Umbilical cord (tissue), 2 donors: ENCODE data around the gene FGF23. TPM values are rescaled to one million over a fixed set of nuclear protein-coding genes. Genes with fewer than 3 reads are reported as not detected.
"Not testable (repeated sequence)": the region's sequence is repeated elsewhere in the genome, so short reads cannot be mapped to it uniquely, and the experiment has no call there.

Experiments
- DNase-seq: peaks from one replicate; pipeline ENCODE4 v3.0.0-alpha.2; 2015; ENCODE audit warnings: low spot score
- total RNA-seq: library from RNA; depleted of rRNA; stranded (reverse); fragments of >200 nt; gene quantifications from one replicate; pipeline ENCODE4 v1.2.3, GENCODE V29; 2014; ENCODE audit warnings: low replicate concordance; ENCODE audit not compliant: insufficient read depth

The FGF23 gene
- 4.3 TPM for total RNA-seq

DNA sequence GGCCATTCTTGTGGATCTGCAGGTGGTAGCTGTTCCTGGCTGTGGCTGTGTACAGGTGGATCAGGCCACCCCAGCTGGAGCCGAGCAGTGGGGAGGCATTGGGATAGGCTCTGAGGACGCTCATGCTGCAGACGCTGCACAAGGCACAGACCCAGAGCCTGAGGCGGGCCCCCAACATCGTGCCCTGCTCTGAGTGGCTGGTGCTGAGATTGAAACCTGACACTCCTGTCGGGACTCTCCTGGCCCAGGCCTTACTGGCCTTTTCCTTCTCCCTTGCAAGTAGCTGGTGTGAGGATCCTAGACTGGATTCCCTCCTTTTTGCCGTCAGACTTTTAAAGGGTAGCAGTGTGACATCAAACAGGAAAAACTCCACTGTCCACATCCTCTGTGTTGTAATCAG is at the start of gene FGF23:
FGF23 (minus strand) TSS at position 308 of the 400 bp plus-strand sequence; CDS start at position 178, 130 bp downstream.
- DNase-seq: peak; percentile 58

- no peak for DNase-seq
These were observed 44.9 kb upstream of the FGF23 start for GRCh38 chr12:4424422-4424821.

DNA sequence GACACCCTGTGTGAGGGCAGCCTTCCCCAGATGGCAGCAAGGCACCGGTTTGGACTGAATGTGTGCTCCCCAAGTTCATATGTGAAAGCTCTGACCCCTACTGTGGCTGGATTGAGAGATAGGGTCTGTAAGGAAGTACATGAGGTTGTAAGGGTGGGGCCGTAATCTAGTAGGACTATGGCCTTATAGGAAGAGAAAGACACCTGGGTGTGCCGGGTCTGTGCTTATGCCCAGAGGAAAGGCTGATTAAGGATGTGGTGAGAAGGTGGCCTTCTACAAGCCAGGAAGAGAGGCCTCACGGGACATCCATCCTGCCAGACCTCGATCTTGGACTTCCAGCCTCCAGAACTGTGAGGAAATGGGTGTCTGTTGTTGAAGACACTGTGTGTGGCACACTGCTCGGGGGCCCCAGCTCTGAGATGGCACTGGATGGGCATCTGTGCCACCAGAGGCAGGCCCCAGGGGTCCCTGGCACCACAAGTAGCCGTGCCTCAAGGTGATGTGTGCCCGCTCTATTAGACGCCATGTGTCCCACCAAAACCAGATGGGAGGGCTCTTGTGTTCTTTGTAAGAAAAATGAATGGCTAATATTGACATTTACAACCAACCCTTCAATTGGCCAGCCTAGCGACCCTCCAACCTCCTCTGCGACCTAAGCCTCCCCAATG is 44.1 kb upstream of the FGF23 start:
- DNase-seq: no peak

DNA sequence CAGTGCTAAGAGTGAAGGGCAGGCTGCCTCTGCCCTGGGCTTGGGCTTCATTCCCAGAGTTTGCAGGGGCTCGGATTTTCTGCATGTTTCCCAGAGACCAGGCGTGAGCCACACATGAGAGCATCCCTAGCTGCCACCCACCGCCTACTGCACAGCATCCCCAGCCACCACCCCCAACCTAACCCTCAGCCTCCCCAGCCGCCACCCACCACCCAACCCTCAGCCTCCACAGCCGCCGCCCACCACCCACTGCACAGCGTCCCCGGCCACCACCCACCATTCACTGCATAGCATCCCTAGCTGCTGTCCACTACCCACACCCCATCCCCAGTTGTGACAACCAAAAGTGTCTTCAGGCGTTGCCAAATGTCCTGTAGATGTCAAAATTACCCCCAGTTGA is 43.5 kb upstream of the FGF23 start:
- DNase-seq: no peak

GRCh38 chr12:4421590-4422031 is 42.1 kb upstream of the FGF23 start:
- no peak for DNase-seq

DNA sequence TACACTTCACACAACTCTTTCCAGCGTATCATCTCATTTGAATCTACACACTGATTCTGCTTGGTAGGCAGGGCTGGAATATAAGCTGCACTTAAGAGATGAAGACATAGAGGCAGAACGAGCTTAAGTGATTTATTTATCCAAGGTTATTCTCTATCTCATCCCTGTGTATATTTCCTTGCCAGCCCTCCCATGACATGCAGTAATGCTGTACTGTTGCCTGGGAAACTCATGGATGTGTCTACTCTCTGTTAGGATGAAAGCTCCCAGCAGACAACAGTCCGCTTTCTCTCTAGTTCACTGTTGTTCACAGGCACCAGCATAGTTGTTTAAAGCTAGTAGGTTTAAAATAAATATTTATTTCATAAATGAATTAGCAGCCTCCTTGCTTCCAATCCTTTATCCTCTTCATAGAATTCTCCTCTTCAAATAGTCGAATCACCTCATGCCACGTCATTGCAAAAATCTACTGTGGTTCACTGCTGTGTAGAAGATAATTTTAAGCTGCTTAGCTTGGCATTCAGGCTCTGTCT is 40.7 kb upstream of the FGF23 start:
- peak; percentile 84 for DNase-seq

GRCh38 chr12:4418913-4419312 is 39.4 kb upstream of the FGF23 start:
- no peak for DNase-seq

DNA sequence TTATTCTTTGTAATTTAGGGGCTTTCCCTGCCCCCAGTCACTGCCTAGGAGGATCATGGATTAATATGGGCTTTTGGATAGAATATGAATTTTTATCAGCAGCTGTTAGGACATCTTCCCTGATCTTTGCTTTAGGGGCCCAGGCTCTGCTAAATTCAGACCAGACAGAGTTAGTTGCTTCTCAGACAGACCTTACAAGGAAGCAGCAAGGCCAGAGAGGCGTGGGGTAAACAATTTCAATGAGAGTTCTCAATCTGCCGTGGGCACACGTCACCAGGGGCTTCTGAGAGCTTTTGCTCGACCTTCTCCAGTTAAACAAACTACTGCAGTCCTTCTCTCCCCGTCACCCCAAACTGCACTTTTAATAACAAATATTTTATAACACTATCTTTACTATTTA is 38.4 kb upstream of the FGF23 start:
- DNase-seq: peak; percentile 90

GRCh38 chr12:4417455-4417854 is 37.9 kb upstream of the FGF23 start:
- peak; percentile 91 for DNase-seq

GRCh38 chr12:4416276-4416675 is 36.8 kb upstream of the FGF23 start:
- no peak for DNase-seq

- no peak for DNase-seq
These were observed 33.0 kb upstream of the FGF23 start for GRCh38 chr12:4412465-4412864.

- no peak for DNase-seq
These were observed 32.5 kb upstream of the FGF23 start for GRCh38 chr12:4412056-4412455.

DNA sequence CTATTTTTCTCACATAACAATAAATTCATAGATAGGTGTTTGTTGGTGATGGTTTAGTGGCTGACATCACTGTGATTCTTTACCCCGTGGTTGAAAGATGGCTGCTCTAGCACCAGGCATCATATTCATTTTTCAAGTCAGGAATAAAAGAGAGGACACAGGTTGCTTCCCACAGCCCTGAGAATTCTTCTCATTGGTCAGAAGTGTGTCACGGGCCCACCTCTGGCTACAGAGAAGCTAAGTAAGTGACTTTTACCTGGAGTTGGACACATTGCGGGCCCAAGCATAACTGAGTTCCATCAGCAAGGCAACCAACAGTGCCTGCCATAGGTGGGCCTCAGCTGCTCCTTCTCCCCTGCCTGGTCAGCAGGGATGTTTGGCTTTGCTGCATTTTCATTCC is 27.6 kb upstream of the FGF23 start:
- no peak for DNase-seq

- not testable (repeated sequence) for DNase-seq
These were observed 25.5 kb upstream of the FGF23 start for GRCh38 chr12:4404877-4405637.

- DNase-seq: no peak
These were observed 23.5 kb upstream of the FGF23 start for GRCh38 chr12:4402996-4403395.

- DNase-seq: no peak
These were observed 21.6 kb upstream of the FGF23 start for GRCh38 chr12:4401117-4401516.

DNA sequence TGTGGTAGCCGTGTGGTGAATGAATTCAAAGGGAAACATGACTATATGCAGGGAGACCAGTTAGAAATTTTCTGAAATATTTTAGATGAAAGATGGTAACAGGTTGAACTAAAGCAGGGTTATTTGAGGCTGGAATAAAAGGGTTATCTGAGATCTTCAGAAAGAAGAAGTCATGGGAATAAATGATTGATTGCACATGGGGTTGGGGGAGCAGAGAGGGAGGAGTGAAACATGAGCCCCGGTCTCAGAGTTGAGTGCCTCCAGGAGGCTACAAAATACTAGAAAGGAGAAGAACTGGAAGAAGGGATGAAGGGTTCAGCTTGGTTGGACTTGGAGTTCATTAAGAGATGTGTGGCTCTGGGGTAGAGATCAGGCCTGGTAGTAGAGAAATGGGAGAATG is 16.3 kb upstream of the FGF23 start:
- DNase-seq: no peak

DNA sequence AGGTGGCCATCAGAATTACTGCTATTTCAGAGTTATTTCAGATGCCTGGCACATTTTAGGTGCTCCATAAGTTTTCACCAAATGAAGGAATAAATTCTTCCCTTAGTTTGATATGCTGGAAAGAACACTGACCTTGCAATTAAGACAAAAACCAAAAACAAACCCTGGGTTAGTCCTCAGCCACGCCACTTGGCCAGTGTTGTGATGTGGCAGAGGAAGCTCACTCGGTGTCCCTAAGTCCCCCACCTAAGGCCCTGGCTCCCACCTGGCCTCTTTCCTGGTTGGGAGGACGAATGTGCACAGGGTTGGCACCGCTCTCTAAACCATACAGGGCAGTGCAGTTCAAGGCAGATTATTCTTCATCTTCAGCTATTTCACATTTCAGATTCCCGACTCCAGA is 13.7 kb upstream of the FGF23 start:
- no peak for DNase-seq

GRCh38 chr12:4392223-4392742 is 12.8 kb upstream of the FGF23 start:
- DNase-seq: no peak

DNA sequence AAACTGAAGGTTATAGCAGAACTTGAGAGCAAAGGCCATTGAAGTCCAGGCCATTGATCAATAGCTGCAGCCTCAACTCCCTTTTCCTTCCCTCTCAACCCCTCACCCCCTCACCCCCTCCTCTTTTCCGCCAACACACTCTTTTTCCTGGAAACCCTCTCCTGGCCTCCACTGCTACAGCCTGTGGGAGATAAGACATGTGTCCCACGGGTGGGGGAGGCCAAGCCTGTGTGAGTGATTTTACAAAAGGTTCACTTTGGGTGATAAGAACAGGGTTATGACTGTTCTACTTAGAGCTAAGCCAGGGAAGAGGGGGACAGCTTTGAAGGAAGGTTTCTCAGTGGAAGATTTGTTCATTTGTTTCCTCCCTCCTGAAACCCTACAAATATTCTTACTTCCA is 9.2 kb upstream of the FGF23 start:
- peak; percentile 7 for DNase-seq

- no peak for DNase-seq
These were observed 8.5 kb upstream of the FGF23 start for GRCh38 chr12:4388032-4388431.

DNA sequence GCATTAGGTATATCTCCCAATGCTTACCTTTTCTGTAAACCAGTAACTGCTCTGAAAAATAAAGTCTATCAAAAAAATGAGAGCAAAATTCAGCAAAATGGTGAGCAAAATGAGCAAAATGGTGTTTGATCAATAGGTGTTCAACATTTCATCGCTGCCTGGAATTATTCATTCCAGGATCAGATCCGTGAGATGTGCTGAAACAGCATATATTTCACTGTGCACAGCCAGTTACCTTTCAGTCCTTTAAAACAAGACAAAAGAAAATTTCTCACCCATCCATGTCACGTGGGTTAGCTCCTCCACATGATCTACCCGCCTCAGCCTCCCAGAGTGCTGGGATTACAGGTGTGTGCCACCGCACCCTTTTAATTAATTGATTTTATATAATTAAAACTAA is 8.1 kb upstream of the FGF23 start:
- no peak for DNase-seq

- no peak for DNase-seq
These were observed 7.3 kb upstream of the FGF23 start for GRCh38 chr12:4386801-4387200.
